Measurements from ENCODE around the gene MARCHF9.

The MARCHF9 gene

DNA sequence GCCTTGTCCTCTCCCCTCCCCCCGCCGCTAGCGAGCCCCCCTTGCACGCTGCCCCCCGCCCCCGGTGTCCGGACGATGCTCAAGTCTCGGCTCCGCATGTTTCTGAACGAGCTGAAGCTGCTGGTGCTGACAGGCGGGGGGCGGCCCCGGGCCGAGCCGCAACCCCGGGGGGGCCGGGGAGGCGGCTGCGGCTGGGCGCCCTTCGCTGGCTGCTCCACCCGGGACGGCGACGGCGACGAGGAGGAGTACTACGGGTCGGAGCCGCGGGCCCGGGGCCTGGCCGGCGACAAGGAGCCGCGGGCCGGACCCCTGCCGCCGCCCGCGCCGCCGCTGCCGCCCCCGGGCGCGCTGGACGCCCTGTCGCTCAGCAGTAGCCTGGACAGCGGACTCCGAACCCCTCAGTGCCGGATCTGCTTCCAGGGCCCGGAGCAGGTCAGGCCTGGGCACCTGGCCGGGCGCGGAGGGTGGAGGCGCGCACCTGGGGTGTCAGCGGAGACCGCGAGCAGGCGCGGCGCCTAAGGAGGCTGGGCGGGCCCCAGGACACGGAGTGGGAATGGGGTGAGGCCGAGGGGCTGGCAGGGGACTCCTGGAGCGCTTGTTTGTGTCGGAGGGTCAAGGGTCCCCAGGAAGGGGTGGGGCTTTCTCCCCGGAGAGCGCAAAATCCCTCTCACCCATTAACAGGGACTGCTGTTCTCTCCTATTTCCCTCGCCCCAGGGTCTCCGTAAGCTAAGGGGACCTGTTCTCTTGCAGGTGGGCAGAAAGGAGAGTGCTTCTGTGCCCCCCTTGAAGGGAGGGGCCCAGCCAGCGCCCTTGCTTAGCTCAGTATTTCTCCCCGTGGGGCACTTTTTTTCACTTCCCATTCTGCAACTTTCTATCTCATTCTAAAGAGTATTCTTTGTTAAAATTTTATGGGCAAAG is 810 bp downstream of the MARCHF9 start:
- peak overlapping the region; percentile 63 for H3K9ac ChIP-seq (ENCODE audit: insufficient read length)
- DNase-seq (ENCODE audit: low read depth, low spot score), result no peak
- TF ChIP-seq FOXP2 (optimal IDR thresholded peaks at IDR 0.05; ENCODE audit: control extremely low read depth, extremely low read length, insufficient read depth) (no peak), EZH2 (IDR thresholded peaks at IDR 0.05) (no peak), POLR2AphosphoS5 (IDR thresholded peaks at IDR 0.05; ENCODE audit: borderline replicate concordance, low read depth, low read length) (no peak)
- H3K9me3 ChIP-seq (ENCODE audit: low read depth, low read length), result no peaks in the 10 kb centered on the region
- no peak overlapping the region for H3K27ac ChIP-seq
- H3K36me3 ChIP-seq (ENCODE audit: insufficient read depth, low read length), result peaks cover 8% of the 10 kb centered on the region
- H3K4me3 ChIP-seq, result peak overlapping the region; percentile 81

DNA sequence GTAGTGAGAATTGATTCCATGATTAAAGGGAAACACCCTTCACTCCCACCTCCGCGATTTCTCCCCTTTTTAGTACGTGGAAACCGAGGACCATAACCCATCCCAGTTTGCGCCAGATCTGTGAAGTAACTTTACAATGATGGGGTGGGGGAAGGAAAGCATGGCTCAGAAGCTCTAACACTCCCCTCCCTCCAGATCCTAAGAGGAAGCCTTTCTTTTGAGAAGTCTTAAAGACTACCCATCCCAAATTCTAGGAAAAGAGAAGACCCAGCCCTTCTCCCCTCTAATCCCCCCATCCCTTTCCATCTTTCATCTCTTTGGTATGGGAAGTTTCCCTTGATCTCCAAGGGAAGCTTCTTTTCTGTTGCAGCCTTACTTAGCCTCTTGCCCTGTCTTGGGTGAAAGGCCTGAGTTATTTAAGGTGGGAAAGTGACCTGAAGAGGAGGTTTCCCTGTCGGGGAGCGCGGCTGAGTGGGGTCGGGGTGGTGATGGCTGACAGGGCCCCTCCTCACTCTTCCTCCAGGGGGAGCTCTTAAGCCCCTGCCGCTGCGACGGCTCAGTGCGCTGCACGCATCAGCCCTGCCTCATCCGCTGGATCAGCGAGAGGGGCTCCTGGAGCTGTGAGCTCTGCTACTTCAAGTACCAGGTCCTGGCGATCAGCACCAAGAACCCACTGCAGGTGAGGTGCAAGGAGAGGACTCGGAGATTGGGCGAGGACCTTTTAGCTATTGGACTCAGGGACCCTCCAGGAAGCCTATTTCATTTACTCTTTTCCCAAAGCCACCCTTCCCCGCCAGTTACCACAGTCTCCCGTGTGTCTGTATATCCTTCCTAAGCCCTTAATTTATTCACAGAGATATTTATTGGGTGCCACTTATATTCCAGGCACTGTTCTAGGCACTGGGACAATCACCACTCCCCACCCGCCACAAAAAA is 1.8 kb downstream of the MARCHF9 start:
- Histone ChIP-seq H3K9me3 (ENCODE audit: low read depth, low read length) (no peaks in the 10 kb centered on the region), H3K27ac (no peak overlapping the region), H3K9ac (ENCODE audit: insufficient read length) (peak overlapping the region; percentile 63), H3K4me3 (peak overlapping the region; percentile 81), H3K36me3 (ENCODE audit: insufficient read depth, low read length) (no peaks in the 10 kb centered on the region; the same call in 1 of the 2 replicates)
- no peak for TF ChIP-seq EZH2 (IDR thresholded peaks at IDR 0.05)
- no peak for TF ChIP-seq FOXP2 (optimal IDR thresholded peaks at IDR 0.05; ENCODE audit: control extremely low read depth, extremely low read length, insufficient read depth)
- TF ChIP-seq POLR2AphosphoS5 (IDR thresholded peaks at IDR 0.05; ENCODE audit: borderline replicate concordance, low read depth, low read length), result no peak
- no peak for DNase-seq (ENCODE audit: low read depth, low spot score)

DNA sequence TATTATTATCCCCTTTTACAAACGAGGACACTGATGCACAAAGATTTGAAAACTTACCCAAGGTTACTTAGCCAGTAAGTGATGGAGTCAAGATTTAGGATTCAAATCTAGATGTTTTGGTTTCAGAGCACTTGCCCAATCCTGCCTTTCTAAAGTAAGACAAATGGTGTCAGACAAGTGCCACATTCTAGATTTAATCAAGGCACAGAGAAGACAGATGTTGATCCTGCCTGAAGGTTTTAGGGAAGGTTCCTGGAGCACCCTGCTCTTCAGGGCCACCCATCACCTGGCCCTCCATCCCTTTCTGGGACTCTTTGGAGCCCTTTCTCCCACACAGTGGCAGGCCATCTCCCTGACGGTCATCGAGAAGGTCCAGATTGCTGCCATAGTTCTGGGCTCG is 2.9 kb downstream of the MARCHF9 start:
- no peaks in the 10 kb centered on the region; the same call in 1 of the 2 replicates for H3K36me3 ChIP-seq (ENCODE audit: insufficient read depth, low read length)

GRCh38 chr12:57758552-57759359 is 3.9 kb downstream of the MARCHF9 start:
- TF ChIP-seq FOXP2 (optimal IDR thresholded peaks at IDR 0.05; ENCODE audit: control extremely low read depth, extremely low read length, insufficient read depth) (no peak), EZH2 (IDR thresholded peaks at IDR 0.05) (no peak), POLR2AphosphoS5 (IDR thresholded peaks at IDR 0.05; ENCODE audit: borderline replicate concordance, low read depth, low read length) (no peak)
- H3K4me3 ChIP-seq, result no peak overlapping the region
- DNase-seq (ENCODE audit: low read depth, low spot score), result no peak
- H3K9me3 ChIP-seq (ENCODE audit: low read depth, low read length), result no peaks in the 10 kb centered on the region
- no peak overlapping the region for H3K9ac ChIP-seq (ENCODE audit: insufficient read length)
- H3K27ac ChIP-seq, result no peak overlapping the region
- H3K36me3 ChIP-seq (ENCODE audit: insufficient read depth, low read length), result no peaks in the 10 kb centered on the region; the same call in 1 of the 2 replicates

More for the DNA sequence above, 2.9 kb downstream of the MARCHF9 start:
- no peaks in the 10 kb centered on the region for H3K9me3 ChIP-seq (ENCODE audit: low read depth, low read length)
- no peak overlapping the region for H3K9ac ChIP-seq (ENCODE audit: insufficient read length)
- TF ChIP-seq FOXP2 (optimal IDR thresholded peaks at IDR 0.05; ENCODE audit: control extremely low read depth, extremely low read length, insufficient read depth) (no peak), EZH2 (IDR thresholded peaks at IDR 0.05) (no peak), POLR2AphosphoS5 (IDR thresholded peaks at IDR 0.05; ENCODE audit: borderline replicate concordance, low read depth, low read length) (no peak)
- H3K27ac ChIP-seq, result no peak overlapping the region
- no peak overlapping the region for H3K4me3 ChIP-seq
- no peak for DNase-seq (ENCODE audit: low read depth, low spot score)

- H3K4me3 ChIP-seq, result no peak overlapping the region
- no peak overlapping the region for H3K27ac ChIP-seq
- DNase-seq (ENCODE audit: low read depth, low spot score), result no peak
- H3K9me3 ChIP-seq (ENCODE audit: low read depth, low read length), result no peaks in the 10 kb centered on the region
- no peaks in the 10 kb centered on the region; the same call in 1 of the 2 replicates for H3K36me3 ChIP-seq (ENCODE audit: insufficient read depth, low read length)
- no peak overlapping the region for H3K9ac ChIP-seq (ENCODE audit: insufficient read length)
- TF ChIP-seq POLR2AphosphoS5 (IDR thresholded peaks at IDR 0.05; ENCODE audit: borderline replicate concordance, low read depth, low read length) (no peak), FOXP2 (optimal IDR thresholded peaks at IDR 0.05; ENCODE audit: control extremely low read depth, extremely low read length, insufficient read depth) (no peak), EZH2 (IDR thresholded peaks at IDR 0.05) (no peak)
These were observed 4.6 kb downstream of the MARCHF9 start for GRCh38 chr12:57759360-57759980.

- Histone ChIP-seq H3K36me3 (ENCODE audit: insufficient read depth, low read length) (no peaks in the 10 kb centered on the region; the same call in 1 of the 2 replicates), H3K9me3 (ENCODE audit: low read depth, low read length) (no peaks in the 10 kb centered on the region), H3K9ac (ENCODE audit: insufficient read length) (no peak overlapping the region), H3K27ac (no peak overlapping the region), H3K4me3 (no peak overlapping the region)
- DNase-seq (ENCODE audit: low read depth, low spot score), result no peak
- TF ChIP-seq EZH2 (IDR thresholded peaks at IDR 0.05) (no peak), POLR2AphosphoS5 (IDR thresholded peaks at IDR 0.05; ENCODE audit: borderline replicate concordance, low read depth, low read length) (no peak), FOXP2 (optimal IDR thresholded peaks at IDR 0.05; ENCODE audit: control extremely low read depth, extremely low read length, insufficient read depth) (no peak)
These were observed 5.6 kb downstream of the MARCHF9 start for GRCh38 chr12:57760347-57760982.
